Measurements from ENCODE around the gene PI16. TPM values are rescaled to one million over a fixed set of nuclear protein-coding genes. Genes with fewer than 3 reads are reported as not detected.

Gene PI16
- total RNA-seq, 2 experiments from 2014 or later: 5.2 to 7.8 TPM

- no peak for ATAC-seq (ENCODE audit: poor library complexity)
- Histone ChIP-seq H3K4me3 (ENCODE audit: low read length) (no peak overlapping the region), H3K9me3 (ENCODE audit: control insufficient read depth in 1 of 2, insufficient read depth in 1 of 2, low read length in 2 of 2) (no peaks in the 10 kb centered on the region), H3K27ac (ENCODE audit: low read depth in 1 of 2, low read length in 2 of 2) (no peak overlapping the region), H3K27me3 (ENCODE audit: control insufficient read depth in 1 of 2, insufficient read depth in 2 of 2, low read length in 2 of 2) (no peaks in the 10 kb centered on the region), H3K4me1 (ENCODE audit: insufficient read depth, low read length) (peaks cover 12% of the 10 kb centered on the region), H3K36me3 (ENCODE audit: insufficient read depth, low read length) (peaks cover 96% of the 10 kb centered on the region)
- no peak for DNase-seq
- Mint-ChIP-seq H3K36me3 (ENCODE audit: low read depth) (peaks cover 97% of the 10 kb centered on the region), H3K4me1 (ENCODE audit: low read depth) (peaks cover 17% of the 10 kb centered on the region), H3K4me3 (no peak overlapping the region), H3K27me3 (no peaks in the 10 kb centered on the region), H3K9me3 (no peaks in the 10 kb centered on the region), H3K27ac (no peak overlapping the region)
- no peak for TF ChIP-seq CTCF (IDR thresholded peaks at IDR 0.05)
- ChIA-PET CTCF (no interaction called here), POLR2A (no interaction called here)
- intact Hi-C loops (cut with DNase I, micrococcal nuclease): loop anchor here (5.0 kb wide), 2 partner anchors 42 to 63 kb away; no protein-coding TSS in a partner anchor
These were observed 20.9 kb downstream of the PI16 start for GRCh38 chr6:36975231-36976006.

- no peaks in the 10 kb centered on the region for H3K9me3 Mint-ChIP-seq
- H3K27ac ChIP-seq (ENCODE audit: low read depth in 1 of 2, low read length in 2 of 2): no peak overlapping the region
- ATAC-seq (ENCODE audit: poor library complexity) (no peak), DNase-seq (no peak)
- no peaks in the 10 kb centered on the region for H3K27me3 Mint-ChIP-seq
- intact Hi-C loops (cut with DNase I, micrococcal nuclease): loop anchor here (5.0 kb wide), 2 partner anchors 41 to 64 kb away; no protein-coding TSS in a partner anchor
- no peaks in the 10 kb centered on the region for H3K27me3 ChIP-seq (ENCODE audit: control insufficient read depth in 1 of 2, insufficient read depth in 2 of 2, low read length in 2 of 2)
- TF ChIP-seq CTCF (IDR thresholded peaks at IDR 0.05): no peak
- no peak overlapping the region for H3K4me3 Mint-ChIP-seq
- H3K4me1 Mint-ChIP-seq (ENCODE audit: low read depth): peaks cover 21% of the 10 kb centered on the region
- CTCF ChIA-PET: no interaction called here
- POLR2A ChIA-PET: no interaction called here
- H3K4me3 ChIP-seq (ENCODE audit: low read length): no peak overlapping the region
- no peaks in the 10 kb centered on the region for H3K9me3 ChIP-seq (ENCODE audit: control insufficient read depth in 1 of 2, insufficient read depth in 1 of 2, low read length in 2 of 2)
- H3K36me3 ChIP-seq (ENCODE audit: insufficient read depth, low read length): peaks cover 95% of the 10 kb centered on the region
- H3K27ac Mint-ChIP-seq: no peak overlapping the region
- peaks cover 16% of the 10 kb centered on the region for H3K4me1 ChIP-seq (ENCODE audit: insufficient read depth, low read length)
- peaks cover 95% of the 10 kb centered on the region for H3K36me3 Mint-ChIP-seq (ENCODE audit: low read depth)
These were observed 21.4 kb downstream of the PI16 start for GRCh38 chr6:36976007-36976264.

GRCh38 chr6:36976509-36976908 lies 22.0 kb downstream of the PI16 start:
- Mint-ChIP-seq H3K27ac (no peak overlapping the region), H3K4me1 (ENCODE audit: low read depth) (peaks cover 25% of the 10 kb centered on the region), H3K4me3 (no peak overlapping the region), H3K36me3 (ENCODE audit: low read depth) (peaks cover 92% of the 10 kb centered on the region), H3K9me3 (no peaks in the 10 kb centered on the region), H3K27me3 (no peaks in the 10 kb centered on the region)
- Histone ChIP-seq H3K36me3 (ENCODE audit: insufficient read depth, low read length) (peaks cover 89% of the 10 kb centered on the region), H3K27ac (ENCODE audit: low read depth in 1 of 2, low read length in 2 of 2) (no peak overlapping the region), H3K4me1 (ENCODE audit: insufficient read depth, low read length) (peaks cover 21% of the 10 kb centered on the region), H3K9me3 (ENCODE audit: control insufficient read depth in 1 of 2, insufficient read depth in 1 of 2, low read length in 2 of 2) (no peaks in the 10 kb centered on the region), H3K4me3 (ENCODE audit: low read length) (no peak overlapping the region), H3K27me3 (ENCODE audit: control insufficient read depth in 1 of 2, insufficient read depth in 2 of 2, low read length in 2 of 2) (no peaks in the 10 kb centered on the region)
- ATAC-seq (ENCODE audit: poor library complexity): no peak
- DNase-seq: no peak
- POLR2A ChIA-PET: no interaction called here
- intact Hi-C loops (cut with DNase I, micrococcal nuclease): loop anchor here (5.0 kb wide), 2 partner anchors 41 to 64 kb away; no protein-coding TSS in a partner anchor
- CTCF ChIA-PET: no interaction called here
- TF ChIP-seq CTCF (IDR thresholded peaks at IDR 0.05): no peak
